ENCODE measurements around the gene GRPEL2.

GRCh38 chr5:149400304-149400703, 55.0 kb downstream of the GRPEL2 start:
- no peak for TF ChIP-seq CTCF (IDR thresholded peaks at IDR 0.05)
- TF ChIP-seq POLR2A (IDR thresholded peaks at IDR 0.05): no peak
